Keratinocyte (primary cell): ENCODE measurements around the gene ASAP3.

ENCODE experiments used
- CTCF ChIP-seq, 3 experiments: IDR thresholded peaks in 1 of 3; conservative IDR thresholded peaks in 1 of 3; optimal IDR thresholded peaks in 1 of 3; 2 replicates in 2 of 3; 3 replicates in 1 of 3; pipeline versions ENCODE3 to v1.5.1; 2011; ENCODE audit warnings: low read length in 3 of 3, mild to moderate bottlenecking in 3 of 3, moderate library complexity in 2 of 3, control low read depth in 1 of 3, inconsistent platforms in 1 of 3; ENCODE audit not compliant: insufficient read depth in 2 of 3; ENCODE audit errors: extremely low read depth in 1 of 3
- EZH2 ChIP-seq: IDR thresholded peaks from one replicate; pipeline ENCODE4 v1.6.1; 2012; ENCODE audit warnings: inconsistent platforms, mild to moderate bottlenecking, low read length, moderate library complexity

- no peak for TF ChIP-seq CTCF (optimal IDR thresholded peaks at IDR 0.05 in 1 of 3, IDR thresholded peaks at IDR 0.05 in 1 of 3, conservative IDR thresholded peaks at IDR 0.05 in 1 of 3; ENCODE audit: extremely low read depth in 1 of 3, insufficient read depth in 2 of 3, low read length in 3 of 3)
- TF ChIP-seq EZH2, result no peak
Observed at GRCh38 chr1:23475641-23476040, 8.3 kb downstream of the ASAP3 start.
